Smooth muscle cell (in vitro differentiated cells): ENCODE results near the gene LTV1. TPM values are rescaled to one million over a fixed set of nuclear protein-coding genes. Genes with fewer than 3 reads are reported as not detected.

Experiments used
- DNase-seq: peaks from one replicate; lab custom pipeline; 2025; ENCODE audit not compliant: unreplicated experiment; lab: John Stamatoyannopoulos, UW
- H2AFZ ChIP-seq: fragments of 200-600 bp; sonication (generic); 2 replicates; pipeline ENCODE4 v1.6.0; 2016; ENCODE audit warnings: antibody characterized with exemption, low read depth, mild to moderate bottlenecking
- H3F3A ChIP-seq: fragments of 200-600 bp; sonication (generic); 2 replicates; pipeline ENCODE4 v1.6.0; 2017; ENCODE audit warnings: antibody characterized with exemption, low read depth
- H3K27ac ChIP-seq: fragments of 200-600 bp; sonication (generic); 2 replicates; pipeline ENCODE4 v1.5.1; 2016; ENCODE audit warnings: low read depth, mild to moderate bottlenecking
- H3K27me3 ChIP-seq: fragments of 200-600 bp; sonication (generic); 2 replicates; pipeline ENCODE4 v1.6.1; 2016; ENCODE audit warnings: low read depth, mild to moderate bottlenecking
- H3K36me3 ChIP-seq: fragments of 200-600 bp; sonication (generic); 2 replicates; pipeline ENCODE4 v1.5.1; 2016; ENCODE audit warnings: low read depth
- H3K4me1 ChIP-seq: fragments of 200-600 bp; sonication (generic); 2 replicates; pipeline ENCODE4 v1.5.1; 2016; ENCODE audit warnings: low read depth
- H3K4me2 ChIP-seq: fragments of 200-600 bp; sonication (generic); 2 replicates; pipeline ENCODE4 v1.6.0; 2016; ENCODE audit warnings: mild to moderate bottlenecking
- H3K4me3 ChIP-seq: fragments of 200-600 bp; sonication (generic); 2 replicates; pipeline ENCODE4 v1.5.1; 2016; ENCODE audit warnings: mild to moderate bottlenecking
- H3K79me2 ChIP-seq: fragments of 200-600 bp; sonication (generic); 2 replicates; pipeline ENCODE4 v1.6.0; 2016; ENCODE audit warnings: low read depth, mild to moderate bottlenecking
- H3K9ac ChIP-seq: fragments of 200-600 bp; sonication (generic); 2 replicates; pipeline ENCODE4 v1.6.0; 2016; ENCODE audit warnings: low read depth
- H3K9me3 ChIP-seq: fragments of 200-600 bp; sonication (generic); replicated peaks from 2 replicates; pipeline ENCODE4 v1.5.1; 2016; ENCODE audit warnings: low read depth
- H4K20me1 ChIP-seq: fragments of 200-600 bp; sonication (generic); 2 replicates; pipeline ENCODE4 v1.6.0; 2016; ENCODE audit warnings: low read depth
- CTCF ChIP-seq: fragments of 200-600 bp; sonication (generic); IDR thresholded peaks from 2 replicates; pipeline ENCODE4 v1.5.1; 2017; ENCODE audit warnings: borderline replicate concordance, mild to moderate bottlenecking, antibody characterized with exemption; ENCODE audit not compliant: insufficient read depth, poor library complexity, severe bottlenecking
- WGBS: methylation state at CpG from one replicate; pipeline ENCODE4 v1.1.7; 2016; ENCODE audit warnings: low lambda C conversion rate; 5-methylcytosine and 5-hydroxymethylcytosine counted together
- polyA plus RNA-seq: library from polyadenylated mRNA; unstranded; fragments of >200 nt; fragmentation: Nextera tagmentation; extraction: Ambion mirVana; gene quantifications from 2 replicates; pipeline ENCODE4 v1.2.1, GENCODE V29; 2016
- total RNA-seq: library from RNA; depleted of rRNA; stranded (reverse); fragments of >200 nt; gene quantifications from 2 replicates; pipeline ENCODE4 v1.2.3, GENCODE V29; 2014

LTV1 gene
- total and polyA plus RNA-seq, 2 experiments from 2014 or later: 15.4 to 17.4 TPM

DNA sequence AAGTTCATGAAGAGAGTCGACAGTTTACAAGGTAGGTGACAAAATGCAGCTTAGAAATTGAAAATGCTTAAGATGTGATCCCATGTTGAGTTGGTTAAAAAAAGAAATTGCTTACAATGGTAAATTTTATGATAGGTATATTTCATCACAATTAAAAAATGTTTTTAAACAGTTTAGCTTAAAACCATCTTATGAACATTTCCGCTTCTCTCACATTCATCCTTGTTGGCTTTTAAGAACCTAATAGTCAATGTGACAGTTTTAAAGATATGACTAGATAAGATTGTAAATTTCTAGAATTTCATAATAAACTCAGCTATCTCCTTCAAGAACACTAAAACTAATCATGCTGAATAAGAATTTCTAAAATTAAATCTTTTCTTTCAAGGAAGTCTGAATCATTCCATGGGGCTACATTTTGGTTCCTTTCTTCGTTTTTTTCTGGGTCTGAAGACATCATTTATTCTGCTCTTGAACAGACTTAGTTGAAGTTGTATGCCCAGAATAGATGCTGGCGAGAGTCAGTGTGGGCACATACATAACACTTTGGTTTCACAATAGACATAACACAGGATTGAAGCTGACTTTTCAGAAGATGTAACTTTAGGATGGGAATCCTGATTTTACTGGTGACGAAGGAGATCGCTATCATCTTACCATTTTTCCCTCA lies 35.9 kb upstream of the LTV1 start:
- TF ChIP-seq CTCF: no peak
- DNase-seq: no peak
- 87% methylated on average over 6 of the region's 6 CpGs for WGBS
- Histone ChIP-seq H3K4me2 (peak overlapping the region; percentile 73), H3K9me3 (no peaks in the 10 kb centered on the region), H3K4me3 (no peak overlapping the region), H3F3A (peaks cover 20% of the 10 kb centered on the region), H2AFZ (no peak overlapping the region), H3K9ac (peak overlapping the region; percentile 75), H3K4me1 (peaks cover 3% of the 10 kb centered on the region), H3K27me3 (no peaks in the 10 kb centered on the region), H3K36me3 (peaks cover 5% of the 10 kb centered on the region), H4K20me1 (no peaks in the 10 kb centered on the region), H3K79me2 (peaks cover 3% of the 10 kb centered on the region), H3K27ac (peak overlapping the region; percentile 98)

GRCh38 chr6:143810745-143811144 lies 32.4 kb upstream of the LTV1 start:
- Histone ChIP-seq H3K4me2 (no peak overlapping the region), H3K4me1 (no peaks in the 10 kb centered on the region), H3K9me3 (no peaks in the 10 kb centered on the region), H3K27ac (no peak overlapping the region), H2AFZ (no peak overlapping the region), H3K27me3 (no peaks in the 10 kb centered on the region), H4K20me1 (no peaks in the 10 kb centered on the region), H3K79me2 (peaks cover 3% of the 10 kb centered on the region), H3K4me3 (no peak overlapping the region), H3K36me3 (peaks cover 5% of the 10 kb centered on the region), H3F3A (peaks cover 3% of the 10 kb centered on the region), H3K9ac (no peak overlapping the region)
- 95% methylated on average over 2 of the region's 2 CpGs for WGBS
- no peak for DNase-seq
- no peak for TF ChIP-seq CTCF

- H2AFZ ChIP-seq: no peak overlapping the region
- H3F3A ChIP-seq: no peaks in the 10 kb centered on the region
- 96% methylated on average over 2 of the region's 2 CpGs for WGBS
- H3K4me2 ChIP-seq: no peak overlapping the region
- peaks cover 5% of the 10 kb centered on the region for H3K36me3 ChIP-seq
- no peaks in the 10 kb centered on the region for H3K4me1 ChIP-seq
- no peaks in the 10 kb centered on the region for H3K27me3 ChIP-seq
- H3K79me2 ChIP-seq: peaks cover 3% of the 10 kb centered on the region
- no peak for DNase-seq
- no peak for TF ChIP-seq CTCF
- no peak overlapping the region for H3K27ac ChIP-seq
- no peak overlapping the region for H3K4me3 ChIP-seq
- no peak overlapping the region for H3K9ac ChIP-seq
- no peaks in the 10 kb centered on the region for H3K9me3 ChIP-seq
- no peaks in the 10 kb centered on the region for H4K20me1 ChIP-seq
These were observed 31.5 kb upstream of the LTV1 start for GRCh38 chr6:143811501-143812157.

- H4K20me1 ChIP-seq: no peaks in the 10 kb centered on the region
- peaks cover 4% of the 10 kb centered on the region for H3K36me3 ChIP-seq
- no peak overlapping the region for H3K4me3 ChIP-seq
- no peak overlapping the region for H3K4me2 ChIP-seq
- no peaks in the 10 kb centered on the region for H3K4me1 ChIP-seq
- no peaks in the 10 kb centered on the region for H3K9me3 ChIP-seq
- no peak for TF ChIP-seq CTCF
- H3K9ac ChIP-seq: no peak overlapping the region
- H3K27me3 ChIP-seq: no peaks in the 10 kb centered on the region
- no peak for DNase-seq
- H3F3A ChIP-seq: no peaks in the 10 kb centered on the region
- no peak overlapping the region for H2AFZ ChIP-seq
- no peaks in the 10 kb centered on the region for H3K79me2 ChIP-seq
- no peak overlapping the region for H3K27ac ChIP-seq
These were observed 25.5 kb upstream of the LTV1 start for GRCh38 chr6:143817621-143818020.
